Stimulated activated CD4-positive, alpha-beta T cell treated with anti-CD3 and anti-CD28 coated beads, Interleukin-15, amount 100 ng/mL, for 1 hour (primary cell): Measurements from ENCODE around the gene TMEM229B.

Experiments
- DNase-seq, 2 donors: peaks; one replicate each; pipeline ENCODE4 v3.0.0-alpha.2; 2020; ENCODE audit warnings: low read depth in 1 of 2, low spot score in 1 of 2

The TMEM229B gene

DNA sequence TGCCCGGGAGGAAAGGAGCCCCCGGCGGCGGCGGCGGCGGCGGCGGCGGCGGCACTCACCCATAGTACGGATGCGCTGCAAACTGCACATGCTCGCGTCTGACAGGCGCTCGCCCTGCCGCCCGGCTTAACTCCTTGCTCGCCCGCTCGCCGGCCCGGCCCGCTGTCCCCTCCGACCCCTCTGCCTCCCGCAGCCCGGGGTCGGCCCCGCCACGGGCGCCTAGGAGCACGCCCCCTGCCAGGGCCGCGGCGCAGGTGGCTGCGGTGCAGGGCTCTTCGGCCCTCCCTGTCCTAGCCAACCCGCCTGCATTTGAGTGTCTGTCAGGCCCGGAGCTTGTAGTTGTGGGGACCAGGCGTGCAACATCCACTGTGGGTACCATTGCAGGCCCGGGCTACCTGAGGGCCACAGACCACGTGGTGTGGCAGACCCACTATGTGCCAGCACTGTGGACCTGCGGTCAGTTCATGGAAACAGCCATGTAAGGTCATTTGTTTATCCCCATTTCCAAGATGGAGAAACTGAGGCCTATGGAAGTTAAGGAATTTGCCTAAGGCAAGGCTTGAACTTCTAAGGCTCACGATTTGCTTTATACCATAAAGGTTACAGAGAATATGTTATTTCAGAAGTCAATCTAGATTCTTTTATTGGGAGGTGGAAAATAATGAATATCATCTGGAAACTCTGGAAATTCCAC lies 27.0 kb upstream of the TMEM229B start:
- DNase-seq: peak in 1 of 2 donors; percentile 28

DNA sequence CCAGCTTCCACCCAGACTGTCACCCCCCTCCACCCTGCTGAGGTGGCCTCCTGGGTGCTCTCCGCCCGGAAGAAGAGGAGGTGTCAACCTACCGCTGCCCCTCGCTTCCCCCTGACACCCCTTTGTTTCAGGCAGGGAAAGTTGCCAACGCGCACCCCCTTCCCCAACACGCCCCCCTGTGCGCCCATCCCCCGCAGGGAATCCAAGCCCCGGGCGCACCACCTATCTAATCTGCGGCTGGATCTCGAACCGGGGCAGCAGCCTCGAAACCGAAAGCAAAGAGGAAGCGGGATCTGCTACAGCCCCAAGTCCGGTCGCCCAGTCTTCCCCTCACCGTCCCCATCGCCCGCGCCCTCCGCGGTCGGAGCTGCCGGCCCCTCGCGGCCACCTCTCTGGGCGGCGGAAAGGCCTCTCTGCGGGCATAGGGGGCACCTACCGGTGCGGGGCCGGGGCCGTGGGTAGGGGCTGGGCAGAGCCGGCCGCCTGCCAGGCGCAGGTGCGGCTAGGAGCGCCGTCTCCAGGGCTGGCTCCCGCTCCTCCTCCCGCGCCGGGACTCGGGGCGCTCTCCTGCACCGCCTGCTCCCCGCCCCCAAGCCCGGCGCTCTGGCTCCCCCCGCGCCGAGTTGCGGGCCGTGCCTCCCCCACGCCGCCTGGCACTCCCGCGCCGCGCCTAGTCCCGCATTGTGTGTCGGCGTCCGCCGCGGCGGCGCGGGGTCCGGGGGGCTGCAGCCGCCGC lies 26.3 kb upstream of the TMEM229B start:
- no peak for DNase-seq

DNA sequence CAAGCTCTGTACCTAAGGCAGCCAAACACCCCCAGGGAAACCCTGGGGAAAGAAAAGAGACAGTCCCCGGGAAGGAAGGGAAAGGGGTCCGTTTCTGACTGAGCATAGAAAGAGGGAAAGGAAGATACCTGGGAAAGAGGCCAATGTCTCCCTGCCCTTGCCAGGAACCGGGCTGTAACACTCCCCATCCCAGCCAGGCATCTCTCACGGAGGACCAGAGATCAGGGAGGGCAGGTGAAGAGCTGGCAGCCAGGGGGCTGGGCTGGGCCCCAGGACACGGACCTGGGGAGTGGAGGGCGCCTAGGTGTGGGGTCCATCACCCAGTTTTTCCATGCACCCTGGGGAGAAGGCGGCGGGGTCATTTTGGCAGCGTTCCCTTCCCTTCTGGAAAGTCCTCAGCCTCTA lies 25.7 kb upstream of the TMEM229B start:
- DNase-seq: no peak

DNA sequence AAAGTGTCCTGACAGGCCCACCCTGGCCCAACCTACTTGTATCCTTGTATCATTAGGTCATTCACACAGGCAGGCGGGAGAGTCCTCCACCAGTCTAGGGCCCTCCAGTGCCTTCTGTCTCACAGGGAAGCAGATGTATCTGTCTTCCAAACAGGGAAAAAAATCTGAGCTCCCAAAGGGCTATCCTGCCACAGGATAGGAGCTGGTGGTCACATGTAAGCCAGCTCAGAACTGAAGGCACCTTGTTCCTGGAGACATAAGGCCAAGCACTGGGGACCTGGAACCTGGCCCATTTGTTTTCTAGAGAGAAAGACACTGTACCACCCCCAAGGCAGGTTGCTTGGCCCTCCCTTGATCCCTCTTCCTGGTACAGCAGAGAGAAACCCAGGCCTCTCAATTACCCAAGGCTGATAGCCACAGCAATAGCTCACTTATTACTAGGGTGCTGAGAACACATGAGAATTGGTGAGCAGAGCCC lies 25.1 kb upstream of the TMEM229B start:
- no peak for DNase-seq

DNA sequence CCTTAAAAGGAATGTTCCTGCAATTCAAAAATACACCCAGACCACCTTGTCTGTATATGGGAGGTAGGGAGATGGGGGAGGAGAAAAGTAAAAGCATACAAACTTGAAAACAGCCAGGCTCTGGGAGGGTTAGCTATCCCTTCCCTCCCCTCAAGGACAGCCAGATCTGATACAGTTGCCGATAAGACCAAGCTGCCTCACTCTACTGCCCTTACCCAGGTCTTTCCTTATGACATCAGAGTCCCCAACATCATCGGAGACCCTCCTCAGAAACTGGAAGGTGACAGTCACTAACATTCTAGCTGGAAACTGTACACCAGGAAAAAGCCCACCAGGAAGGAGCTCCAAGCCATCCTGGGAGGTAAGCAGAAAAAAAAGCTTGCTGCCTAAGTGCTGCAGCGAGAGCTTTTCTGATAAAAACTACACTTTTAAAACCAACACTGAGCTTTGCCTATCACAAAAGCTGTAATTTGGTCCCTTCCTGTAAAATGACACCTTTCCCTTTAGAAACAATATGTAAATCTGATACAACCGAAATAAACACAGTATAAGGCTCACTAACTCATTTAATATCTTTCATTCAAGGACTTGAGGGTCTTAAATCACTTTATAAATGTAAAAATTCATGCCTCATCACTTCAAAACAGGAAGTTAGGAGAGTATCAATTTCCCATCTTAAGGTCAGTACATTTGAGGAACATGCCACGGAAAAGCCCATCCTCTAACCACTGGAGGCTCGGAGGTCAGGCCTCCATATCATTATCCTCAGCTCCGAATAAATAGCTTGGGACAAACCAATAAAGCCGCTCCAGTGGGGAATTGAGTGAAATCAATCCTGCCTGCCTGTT lies 24.2 kb upstream of the TMEM229B start:
- DNase-seq: no peak

DNA sequence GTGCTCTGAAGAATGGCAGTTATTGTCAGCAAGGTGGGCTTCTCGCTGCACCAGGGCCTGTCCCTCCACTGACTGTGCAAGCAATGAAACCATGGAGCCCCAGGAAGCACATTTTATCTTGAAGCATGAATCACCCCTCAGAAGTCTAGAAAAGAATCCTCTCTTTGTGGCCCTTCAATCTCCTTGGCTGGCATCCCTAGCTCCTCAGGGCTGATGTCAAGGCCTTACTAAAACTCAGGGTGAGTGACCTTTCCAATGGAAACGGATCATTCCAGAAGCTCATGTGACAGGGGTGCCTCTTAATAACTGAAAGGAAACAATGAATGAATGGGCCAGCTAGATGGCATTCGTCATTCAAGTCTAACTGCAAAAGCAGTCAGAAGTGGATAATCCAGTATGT lies 22.3 kb upstream of the TMEM229B start:
- DNase-seq: no peak

DNA sequence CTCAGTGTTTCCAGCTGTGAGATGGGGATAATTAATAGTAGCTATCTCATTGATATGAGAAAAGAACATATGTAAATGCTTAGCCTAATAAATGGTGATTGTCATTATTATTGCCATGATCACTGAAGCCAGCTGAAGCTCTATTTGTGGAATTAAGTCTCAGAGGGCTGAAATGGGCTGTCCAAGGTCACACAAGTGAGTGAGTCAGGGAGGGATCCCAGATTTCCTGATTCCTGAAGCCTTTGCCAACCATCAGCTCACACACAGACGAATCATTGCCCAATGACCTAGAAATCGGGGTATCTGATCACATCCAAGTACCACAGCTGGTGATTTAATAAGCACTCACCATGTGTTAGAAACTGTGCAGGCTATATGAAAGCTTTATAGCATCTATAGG lies 21.6 kb upstream of the TMEM229B start:
- no peak for DNase-seq

DNA sequence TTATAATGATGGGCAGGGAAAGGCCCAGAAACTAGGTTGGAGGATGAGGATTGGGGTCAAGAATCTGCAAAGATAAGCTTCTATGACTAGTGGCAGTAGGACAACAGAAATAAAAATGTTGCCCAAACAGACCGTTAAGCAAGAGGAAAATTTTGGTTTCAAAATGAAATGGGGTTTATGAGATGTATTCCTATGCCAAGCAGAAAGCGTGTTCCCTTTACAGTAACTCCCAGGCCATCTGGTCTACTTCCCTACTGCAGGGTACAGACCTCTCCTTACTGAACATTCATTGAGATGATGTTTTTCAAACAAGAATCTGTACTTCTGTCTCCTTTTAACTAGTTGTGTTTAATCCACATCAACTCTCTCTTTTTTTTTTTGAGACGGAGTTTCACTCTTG lies 20.4 kb upstream of the TMEM229B start:
- no peak for DNase-seq

DNA sequence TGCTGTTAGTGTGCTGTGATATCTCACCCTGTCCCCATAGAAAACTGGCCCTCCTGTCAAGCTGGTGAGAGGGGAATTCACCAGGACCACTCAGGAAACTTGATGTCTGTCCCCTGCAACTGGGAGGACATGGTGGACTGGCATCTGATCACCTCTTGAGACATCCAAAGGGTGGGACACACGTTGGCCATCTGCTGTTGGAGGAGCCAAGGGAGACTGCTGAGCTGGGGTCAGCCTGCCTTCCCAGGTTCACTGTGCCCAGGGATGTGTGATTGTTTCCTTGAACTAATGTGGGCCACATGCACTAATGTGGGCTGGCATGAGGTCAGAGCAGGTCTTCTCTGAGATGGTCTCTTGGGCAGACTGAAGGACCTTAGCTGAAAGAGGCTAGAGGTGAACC lies 16.7 kb upstream of the TMEM229B start:
- DNase-seq: no peak

DNA sequence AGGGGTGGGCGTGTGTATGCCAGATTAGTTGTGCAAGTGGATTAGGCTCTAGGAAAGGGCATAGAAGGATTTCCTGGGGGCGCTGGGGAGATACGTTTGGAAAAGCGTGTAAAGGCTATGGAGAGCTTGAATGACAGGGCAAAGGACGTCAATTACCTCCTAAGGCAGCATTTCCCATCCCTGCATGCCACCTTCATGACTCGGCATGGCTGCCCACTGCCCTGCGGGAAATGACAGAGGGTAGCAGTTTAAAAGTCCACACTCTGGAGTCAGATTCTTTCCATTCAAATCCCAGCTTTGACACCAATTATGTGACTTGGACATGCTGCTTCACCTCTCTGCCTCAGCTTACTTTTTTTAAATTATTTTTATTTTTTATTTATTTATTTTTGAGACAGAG lies 14.8 kb upstream of the TMEM229B start:
- no peak for DNase-seq

DNA sequence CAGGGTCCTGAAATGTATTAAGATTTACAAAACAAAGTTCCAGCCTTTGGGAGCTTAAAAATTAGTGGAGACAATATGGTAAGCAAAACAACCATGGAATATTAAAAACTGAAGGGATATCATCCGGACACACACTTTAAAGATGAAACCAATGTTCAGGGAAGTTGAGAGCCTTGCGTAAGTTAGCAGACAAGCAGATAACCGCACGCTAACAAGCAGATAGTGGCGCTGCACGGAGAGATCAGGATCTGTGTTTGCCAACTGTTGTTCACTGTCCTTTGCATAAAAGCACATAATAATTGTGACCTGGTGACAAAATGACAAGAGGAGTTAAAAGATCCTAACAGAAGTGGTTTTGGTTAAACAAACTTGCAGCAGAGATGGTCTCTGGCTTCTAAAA lies 14.3 kb upstream of the TMEM229B start:
- no peak for DNase-seq

DNA sequence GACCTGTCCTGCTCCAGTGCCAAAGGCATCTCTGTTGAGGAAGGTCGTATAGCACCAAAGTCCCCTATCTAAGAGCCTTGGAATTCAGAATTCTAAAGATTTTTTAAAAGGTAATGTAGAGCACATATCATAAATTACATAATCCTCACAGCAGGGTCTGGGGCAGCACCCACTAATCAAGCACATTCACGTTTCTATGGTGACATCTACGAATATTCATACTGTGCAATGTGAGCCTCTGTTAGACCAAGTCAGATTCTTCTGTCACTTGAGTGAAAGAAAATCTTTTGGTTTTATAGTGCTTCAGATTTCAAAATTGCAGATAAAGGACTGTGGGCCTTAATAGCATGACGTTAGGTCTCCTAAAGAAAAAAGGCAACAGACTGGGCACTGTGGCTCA lies 13.1 kb upstream of the TMEM229B start:
- no peak for DNase-seq

DNA sequence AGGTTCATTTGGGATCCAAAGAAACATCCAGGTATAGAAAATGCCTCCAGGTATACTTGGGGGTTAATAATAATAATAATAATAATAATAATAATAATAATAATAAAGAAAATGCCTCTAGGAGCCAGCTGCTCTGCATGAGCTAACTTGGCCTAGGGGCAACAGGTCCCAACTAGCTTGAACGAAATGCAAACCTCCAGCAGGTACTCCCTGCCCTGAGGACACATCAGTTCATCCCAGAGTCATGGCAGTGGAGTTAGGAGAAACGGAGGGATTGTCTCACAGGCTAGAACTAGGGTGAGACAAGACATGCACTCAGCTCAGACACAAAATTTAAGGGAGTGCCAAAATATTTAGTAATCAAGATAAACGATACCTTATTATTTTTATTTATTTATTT lies 12.5 kb upstream of the TMEM229B start:
- no peak for DNase-seq

DNA sequence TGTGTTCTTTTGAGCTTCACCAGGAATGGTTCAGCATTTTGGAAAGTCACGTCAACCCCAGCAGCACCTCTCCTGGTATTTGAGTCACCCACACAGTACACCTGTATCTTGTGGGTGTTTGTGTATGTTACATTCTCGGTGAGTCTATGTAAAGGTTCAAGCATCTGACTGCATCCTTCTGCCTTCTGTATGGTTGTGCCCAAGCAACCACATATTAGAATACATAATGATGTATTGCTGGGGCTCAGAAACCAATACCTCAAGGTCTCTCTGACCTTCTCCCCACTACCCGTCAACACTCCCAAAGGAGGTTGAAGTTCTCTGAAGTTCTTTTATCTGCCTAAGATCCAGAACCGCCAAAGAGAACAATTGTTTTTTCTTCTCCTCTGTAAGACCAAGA lies 9.2 kb upstream of the TMEM229B start:
- no peak for DNase-seq

DNA sequence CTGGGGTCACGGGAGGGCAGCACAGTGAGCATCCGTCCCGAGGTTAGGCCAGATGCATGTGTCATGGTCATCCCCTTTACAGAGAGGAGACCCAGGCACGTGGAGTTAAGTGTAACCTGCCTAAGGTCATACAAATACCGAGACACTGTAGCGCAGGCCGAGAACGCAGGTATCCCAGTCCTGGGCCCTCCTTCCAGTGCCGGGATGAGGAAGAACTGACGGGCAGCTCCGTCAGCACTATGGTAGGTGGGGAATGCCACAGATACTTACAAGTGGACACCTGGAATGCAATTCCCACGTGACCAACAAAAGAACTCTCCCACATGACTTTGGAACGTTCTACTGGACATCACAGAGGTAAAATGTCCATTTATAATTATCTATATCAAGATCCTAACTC lies 8.7 kb upstream of the TMEM229B start:
- no peak for DNase-seq

DNA sequence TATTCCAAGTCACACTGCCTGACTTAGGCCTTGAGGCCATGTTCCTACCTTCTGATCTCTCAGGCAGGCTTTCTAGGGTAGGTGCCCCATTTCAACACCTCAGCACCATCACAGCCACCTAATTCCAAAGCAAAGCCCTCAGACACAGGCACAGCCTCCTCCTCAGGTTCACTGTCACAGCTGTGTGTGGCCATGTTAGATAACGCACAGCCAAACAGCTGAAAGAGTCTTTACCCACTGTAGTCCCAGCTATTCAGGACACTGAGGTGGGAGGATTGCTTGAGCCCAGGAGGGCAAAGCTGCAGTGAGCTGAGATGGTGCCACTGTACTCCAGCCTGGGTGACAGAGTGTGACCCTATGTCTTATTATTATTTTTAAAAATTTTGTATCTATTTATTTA lies 7.3 kb upstream of the TMEM229B start:
- no peak for DNase-seq

DNA sequence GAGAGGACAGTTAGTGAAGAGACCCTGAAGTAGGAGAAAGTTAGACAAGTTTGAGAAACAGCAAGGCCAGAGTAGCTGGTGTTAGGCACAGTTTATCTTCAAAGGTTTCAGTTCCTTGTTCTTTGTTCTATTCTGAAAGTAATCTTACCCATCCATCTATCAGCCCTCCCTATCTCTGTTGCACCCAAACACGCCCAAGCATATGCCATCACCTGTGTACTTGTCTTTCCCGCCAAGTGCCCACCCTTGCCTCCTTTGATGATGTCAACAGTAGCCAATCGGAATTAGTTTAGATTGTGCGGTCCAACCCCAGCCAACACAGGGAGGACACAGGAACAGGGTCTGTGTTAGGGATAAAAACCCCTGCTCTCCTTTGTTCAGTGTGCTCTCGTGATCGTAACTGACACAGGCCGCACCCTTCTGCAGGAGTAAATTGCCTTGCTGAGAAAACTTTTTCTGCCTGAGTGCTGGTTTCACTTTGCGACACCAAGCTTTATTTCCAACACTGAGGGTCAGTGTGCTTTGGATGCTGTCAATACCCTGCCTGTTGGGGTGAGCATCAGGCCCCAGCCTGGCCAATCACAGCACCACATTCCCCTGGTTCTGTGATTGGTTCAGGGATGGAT lies 4.7 kb upstream of the TMEM229B start:
- DNase-seq: no peak

DNA sequence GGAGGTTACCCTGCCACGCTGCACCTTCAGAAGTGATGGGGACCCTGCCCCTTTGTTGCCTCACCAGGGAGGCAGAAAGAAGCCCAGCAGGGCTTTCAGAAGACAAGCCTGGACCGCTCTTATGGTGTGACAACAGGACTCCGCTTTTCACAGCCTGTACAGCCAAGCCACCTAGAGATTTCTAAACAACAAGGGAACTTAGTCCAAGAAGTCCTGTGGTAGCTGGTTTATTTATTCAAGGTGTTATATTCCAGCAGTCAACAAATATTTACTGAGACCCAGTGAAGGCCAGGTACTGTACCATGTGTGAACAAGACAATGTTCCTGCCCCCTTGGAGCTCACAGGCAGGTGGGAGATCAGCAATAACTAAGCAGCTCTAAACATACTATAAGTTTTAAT lies 4.0 kb upstream of the TMEM229B start:
- DNase-seq: no peak

DNA sequence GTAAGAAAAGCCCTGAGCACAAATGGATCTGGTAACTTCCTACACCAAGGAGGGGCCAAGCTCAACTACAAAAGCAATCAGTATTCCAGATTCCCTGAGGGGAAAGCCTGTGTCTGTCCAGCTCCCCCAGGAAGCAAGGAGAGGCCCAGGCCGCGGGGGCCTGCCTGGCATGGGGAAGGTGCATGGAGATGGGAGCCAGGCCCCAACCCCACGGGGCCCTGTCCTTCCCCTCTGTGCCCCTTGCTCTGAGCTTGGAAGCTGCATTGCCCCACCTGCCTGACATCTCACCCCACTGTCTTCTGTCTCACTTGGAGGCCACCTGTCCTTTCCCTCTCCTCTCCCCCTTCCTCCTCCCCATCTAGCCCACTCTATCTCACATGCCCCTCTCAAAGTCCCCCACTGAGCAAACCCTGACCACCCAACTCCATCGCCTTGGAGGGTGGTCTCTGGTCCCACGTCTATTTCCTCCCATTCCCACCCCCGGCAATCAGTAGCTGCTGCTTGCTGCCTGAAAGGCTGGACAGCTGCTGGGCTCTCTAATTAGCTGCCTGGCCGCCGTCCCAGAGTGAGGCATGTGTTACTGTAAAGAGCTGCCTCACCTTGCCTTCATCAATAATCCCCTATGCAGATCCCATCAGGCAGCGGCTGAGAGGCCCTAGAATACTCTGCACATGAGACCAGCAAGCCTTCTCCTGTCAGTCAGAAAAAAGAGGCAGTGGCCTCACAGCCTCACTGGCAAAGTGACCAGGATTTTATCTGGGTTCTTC lies 3.4 kb upstream of the TMEM229B start:
- DNase-seq: no peak

DNA sequence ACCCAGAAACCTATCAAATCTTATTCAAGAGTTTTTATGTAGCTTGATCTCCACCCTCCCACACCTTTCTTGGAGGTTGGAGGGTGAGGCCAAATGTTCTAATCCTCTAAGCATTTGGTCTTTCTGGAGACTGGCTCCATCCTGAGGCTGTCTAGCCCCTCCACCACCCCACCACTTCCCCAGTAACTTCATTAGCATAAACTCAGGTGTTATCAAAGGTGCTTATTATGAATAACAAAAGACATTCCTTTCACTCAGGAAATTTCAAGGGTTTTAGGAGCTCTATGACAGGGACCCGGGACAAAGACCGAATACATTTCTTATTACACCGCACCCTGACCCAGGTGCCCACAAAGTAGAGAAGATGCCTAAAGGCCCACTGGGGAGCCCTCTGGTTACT lies 2.8 kb upstream of the TMEM229B start:
- no peak for DNase-seq

DNA sequence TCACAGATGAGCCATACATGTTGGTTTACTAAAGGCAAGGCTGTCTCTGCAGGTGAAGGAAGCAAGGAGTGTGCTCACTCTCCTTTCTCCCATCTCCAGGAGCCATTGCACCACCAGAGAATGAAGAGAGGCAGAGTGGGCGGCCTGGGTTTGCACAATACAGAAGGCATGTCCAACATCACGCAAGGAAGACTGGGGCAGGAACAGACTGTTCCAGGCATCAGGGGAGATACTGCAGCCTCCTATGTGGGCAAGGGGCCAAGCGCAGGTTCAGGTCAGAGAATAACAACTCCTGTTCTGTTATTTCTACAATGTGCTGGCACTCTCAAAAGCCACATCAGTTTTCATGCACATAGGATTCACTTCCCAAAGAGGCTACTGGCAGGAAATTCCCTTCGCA lies 1.7 kb upstream of the TMEM229B start:
- DNase-seq: no peak
